ENCODE measurements around the gene CD200. TPM values are rescaled to one million over a fixed set of nuclear protein-coding genes. Genes with fewer than 3 reads are reported as not detected.

CD200 gene
- total RNA-seq, 2 donors from 2014 or later, result 2.0 to 2.6 TPM

DNA sequence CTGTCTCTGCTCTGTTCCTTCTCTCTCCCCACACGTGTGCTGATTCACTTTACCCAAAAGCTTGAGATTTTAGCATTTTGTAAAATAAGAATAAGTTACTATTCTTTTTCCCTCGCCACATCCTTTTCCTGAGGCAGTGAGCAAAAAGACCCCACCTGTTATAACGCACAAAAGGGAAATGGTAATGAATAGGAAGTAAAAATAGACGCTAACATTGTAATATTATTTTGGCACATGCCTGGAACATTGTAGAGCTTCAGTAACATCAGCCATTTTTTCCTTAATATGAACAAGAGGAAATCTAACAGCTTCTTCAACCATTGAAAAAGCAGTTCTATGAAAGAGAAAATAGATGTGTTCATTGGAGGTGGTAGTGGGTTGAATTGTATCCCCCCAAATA lies 40.5 kb downstream of the CD200 start:
- H3K9me3 ChIP-seq, result no peaks in the 10 kb centered on the region
- H3K27me3 ChIP-seq, result no peaks in the 10 kb centered on the region
- no peaks in the 10 kb centered on the region for H3K4me1 ChIP-seq
- no peak for TF ChIP-seq POLR2A (IDR thresholded peaks at IDR 0.05)
- H3K27ac ChIP-seq, result no peak overlapping the region
- no peaks in the 10 kb centered on the region for H3K36me3 ChIP-seq (replicated peaks in 1 of 2; ENCODE audit: insufficient read depth in 1 of 2, low read depth in 2 of 2)
- no peak for ATAC-seq
- DNase-seq, result no peak
- 60 to 71% methylated on average over 4 of the region's 4 CpGs for WGBS, 2 donors
- intact Hi-C loops (cut with DNase I), result no loop called here
- H3K4me3 ChIP-seq, result no peak overlapping the region

GRCh38 chr3:112373924-112374323 lies 41.0 kb downstream of the CD200 start:
- H3K9me3 ChIP-seq, result no peaks in the 10 kb centered on the region
- no peak overlapping the region for H3K4me3 ChIP-seq
- ATAC-seq (no peak), DNase-seq (no peak)
- H3K36me3 ChIP-seq (replicated peaks in 1 of 2; ENCODE audit: insufficient read depth in 1 of 2, low read depth in 2 of 2), result no peaks in the 10 kb centered on the region
- H3K4me1 ChIP-seq, result no peaks in the 10 kb centered on the region
- 62 to 65% methylated on average over 2 of the region's 2 CpGs for WGBS, 2 donors
- H3K27ac ChIP-seq, result no peak overlapping the region
- intact Hi-C loops (cut with DNase I), result no loop called here
- H3K27me3 ChIP-seq, result no peaks in the 10 kb centered on the region
- TF ChIP-seq, protein P1, sequence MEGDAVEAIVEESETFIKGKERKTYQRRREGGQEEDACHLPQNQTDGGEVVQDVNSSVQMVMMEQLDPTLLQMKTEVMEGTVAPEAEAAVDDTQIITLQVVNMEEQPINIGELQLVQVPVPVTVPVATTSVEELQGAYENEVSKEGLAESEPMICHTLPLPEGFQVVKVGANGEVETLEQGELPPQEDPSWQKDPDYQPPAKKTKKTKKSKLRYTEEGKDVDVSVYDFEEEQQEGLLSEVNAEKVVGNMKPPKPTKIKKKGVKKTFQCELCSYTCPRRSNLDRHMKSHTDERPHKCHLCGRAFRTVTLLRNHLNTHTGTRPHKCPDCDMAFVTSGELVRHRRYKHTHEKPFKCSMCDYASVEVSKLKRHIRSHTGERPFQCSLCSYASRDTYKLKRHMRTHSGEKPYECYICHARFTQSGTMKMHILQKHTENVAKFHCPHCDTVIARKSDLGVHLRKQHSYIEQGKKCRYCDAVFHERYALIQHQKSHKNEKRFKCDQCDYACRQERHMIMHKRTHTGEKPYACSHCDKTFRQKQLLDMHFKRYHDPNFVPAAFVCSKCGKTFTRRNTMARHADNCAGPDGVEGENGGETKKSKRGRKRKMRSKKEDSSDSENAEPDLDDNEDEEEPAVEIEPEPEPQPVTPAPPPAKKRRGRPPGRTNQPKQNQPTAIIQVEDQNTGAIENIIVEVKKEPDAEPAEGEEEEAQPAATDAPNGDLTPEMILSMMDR (IDR thresholded peaks at IDR 0.05), result no peak
- no peak for TF ChIP-seq POLR2A (IDR thresholded peaks at IDR 0.05)

- WGBS, 2 donors, result 70 to 71% methylated on average over 5 of the region's 5 CpGs
- Histone ChIP-seq H3K27me3 (no peaks in the 10 kb centered on the region), H3K4me1 (no peaks in the 10 kb centered on the region), H3K36me3 (replicated peaks in 1 of 2; ENCODE audit: insufficient read depth in 1 of 2, low read depth in 2 of 2) (no peaks in the 10 kb centered on the region), H3K9me3 (no peaks in the 10 kb centered on the region), H3K27ac (no peak overlapping the region), H3K4me3 (no peak overlapping the region)
- no peak for TF ChIP-seq POLR2A (IDR thresholded peaks at IDR 0.05)
- TF ChIP-seq, protein P1 (IDR thresholded peaks at IDR 0.05), result no peak
- intact Hi-C loops (cut with DNase I), result no loop called here
- DNase-seq, result no peak
- no peak for ATAC-seq
These were observed 41.4 kb downstream of the CD200 start for GRCh38 chr3:112374333-112374734.

DNA sequence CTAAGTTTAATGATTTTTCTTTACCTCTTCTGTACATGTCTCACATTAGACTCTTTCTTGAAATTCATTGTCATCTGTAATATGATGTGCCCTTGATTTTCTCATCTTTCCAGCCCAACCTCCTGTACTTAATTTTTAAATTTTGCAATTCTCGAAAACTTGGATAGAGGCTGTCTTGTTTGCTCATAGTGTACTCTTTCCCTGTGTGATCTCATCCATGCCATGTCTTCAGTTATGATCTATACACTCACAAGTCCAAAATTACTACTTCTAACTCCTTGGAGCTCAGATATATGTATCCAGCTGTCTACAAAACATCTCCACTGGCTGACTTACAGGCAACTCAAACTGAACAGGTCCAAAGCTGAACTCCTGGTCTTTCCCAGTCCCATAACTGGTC lies 42.2 kb downstream of the CD200 start:
- Histone ChIP-seq H3K36me3 (replicated peaks in 1 of 2; ENCODE audit: insufficient read depth in 1 of 2, low read depth in 2 of 2) (no peaks in the 10 kb centered on the region), H3K4me3 (no peak overlapping the region), H3K27me3 (no peaks in the 10 kb centered on the region), H3K9me3 (no peaks in the 10 kb centered on the region), H3K27ac (no peak overlapping the region), H3K4me1 (no peaks in the 10 kb centered on the region)
- DNase-seq (no peak), ATAC-seq (no peak)
- WGBS, 2 donors, result 33 to 63% methylated on average over 1 of the region's 1 CpG
- TF ChIP-seq, protein P1 (IDR thresholded peaks at IDR 0.05), result no peak
- no peak for TF ChIP-seq POLR2A (IDR thresholded peaks at IDR 0.05)
- intact Hi-C loops (cut with DNase I), result no loop called here

GRCh38 chr3:112376241-112376911 lies 43.4 kb downstream of the CD200 start:
- no peak overlapping the region for H3K27ac ChIP-seq
- H3K4me1 ChIP-seq, result no peaks in the 10 kb centered on the region
- 67 to 70% methylated on average over 5 of the region's 5 CpGs for WGBS, 2 donors
- TF ChIP-seq, protein P1 (IDR thresholded peaks at IDR 0.05), result no peak
- H3K4me3 ChIP-seq, result no peak overlapping the region
- intact Hi-C loops (cut with DNase I), result no loop called here
- DNase-seq (no peak), ATAC-seq (no peak)
- no peaks in the 10 kb centered on the region for H3K36me3 ChIP-seq (replicated peaks in 1 of 2; ENCODE audit: insufficient read depth in 1 of 2, low read depth in 2 of 2)
- no peaks in the 10 kb centered on the region for H3K9me3 ChIP-seq
- H3K27me3 ChIP-seq, result no peaks in the 10 kb centered on the region

Measured in body of pancreas (tissue), 4 donors.